Measurements from ENCODE around the gene DNAH10.

The DNAH10 gene

DNA sequence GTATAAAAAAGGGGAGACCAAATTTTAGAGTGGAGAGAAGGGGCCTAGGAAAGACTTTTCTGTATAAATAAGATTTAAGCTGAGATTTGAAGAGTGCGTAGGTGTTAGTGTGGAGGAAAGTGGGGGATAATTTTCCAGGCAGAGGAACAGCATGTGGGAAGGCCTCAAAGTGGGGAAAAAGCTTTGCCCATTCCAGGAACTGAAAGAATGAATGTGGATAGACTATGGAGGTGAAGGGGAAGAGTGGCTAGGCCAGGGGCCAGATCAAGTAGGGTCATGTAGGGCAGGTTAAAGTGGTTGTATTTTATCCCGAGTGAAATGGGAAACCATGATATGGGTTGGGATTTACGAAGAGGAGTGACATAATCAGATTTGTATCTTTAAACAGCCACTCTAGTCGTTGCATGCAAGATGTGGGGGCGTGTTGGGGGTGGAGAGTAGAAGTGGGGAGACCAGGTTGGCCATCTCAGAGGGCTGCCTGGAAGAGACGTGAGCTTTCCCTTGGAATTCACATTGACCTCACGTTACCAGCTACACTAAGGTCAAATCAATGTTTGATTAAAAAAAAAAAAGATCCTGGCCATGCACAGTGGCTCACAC lies 214.2 kb downstream of the DNAH10 start:
- no peak for DNase-seq

DNA sequence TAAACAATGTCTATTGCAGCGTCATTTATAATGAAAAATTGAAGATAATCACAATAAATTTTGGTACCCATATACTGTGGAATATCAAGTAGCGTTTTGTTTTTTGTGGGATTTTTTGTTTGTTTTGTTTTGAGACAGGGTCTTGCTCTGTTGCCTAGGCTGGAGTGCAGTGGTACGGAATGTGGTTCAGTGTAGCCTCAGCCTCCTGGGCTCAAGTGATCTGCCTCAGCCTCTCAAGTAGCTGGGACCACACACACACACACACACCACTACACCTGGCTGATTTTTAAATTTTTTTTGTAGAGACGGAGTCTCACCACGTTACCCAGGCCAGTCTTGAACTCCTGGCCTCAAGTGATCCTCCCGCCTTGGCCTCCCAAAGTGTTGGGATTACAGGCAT lies 217.5 kb downstream of the DNAH10 start:
- DNase-seq: no peak

DNA sequence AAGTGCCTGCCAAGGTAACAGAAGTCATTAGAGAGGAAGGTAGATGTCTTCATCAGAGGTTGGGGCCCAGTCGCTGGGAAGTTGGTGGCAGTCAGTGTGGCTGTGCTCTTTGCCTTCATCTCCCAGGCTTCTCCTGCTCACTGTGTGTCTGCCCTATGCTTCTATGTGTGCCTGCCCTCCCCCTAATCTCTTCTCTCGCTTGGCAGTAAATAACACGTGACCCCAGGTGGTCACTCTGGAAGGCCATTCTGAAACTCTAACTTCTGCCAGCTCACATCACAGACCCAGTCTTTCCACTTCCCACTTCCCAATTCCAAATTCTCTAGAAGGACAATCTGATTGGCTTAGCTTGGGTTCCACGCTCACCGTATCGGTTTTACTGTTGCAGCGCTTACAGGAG lies 220.2 kb downstream of the DNAH10 start:
- DNase-seq: no peak

DNA sequence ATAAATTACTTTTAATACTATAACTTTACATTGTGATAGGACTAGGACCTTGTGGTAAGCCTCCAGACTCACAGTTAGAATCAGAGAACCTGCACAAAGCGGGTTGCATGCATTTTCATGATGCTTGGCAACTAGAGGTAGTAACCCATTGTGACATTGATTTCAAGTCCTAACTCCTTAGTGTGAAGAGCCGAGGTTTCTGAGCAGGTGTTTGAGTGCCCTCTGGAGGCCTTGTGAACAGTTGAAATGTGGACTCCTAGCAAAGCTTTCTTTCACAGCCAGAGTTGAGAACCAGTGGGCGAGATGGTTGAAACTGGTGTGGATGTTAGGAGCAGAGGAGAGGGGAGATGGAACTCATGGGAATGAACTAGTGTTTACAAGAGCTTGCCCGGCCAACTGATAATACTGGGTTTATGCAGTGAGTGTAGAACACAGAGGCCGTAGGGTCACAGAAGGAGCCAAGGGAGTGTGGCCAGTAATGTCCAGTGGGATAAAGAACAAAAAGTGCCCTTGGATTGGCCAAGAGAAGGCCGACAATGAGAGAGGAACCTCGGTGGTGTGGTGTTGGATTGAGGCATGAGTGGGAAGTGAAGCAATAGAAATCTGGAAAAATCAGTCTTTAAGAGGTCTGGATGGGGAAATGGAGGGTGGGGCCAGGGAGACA lies 221.9 kb downstream of the DNAH10 start:
- no peak for DNase-seq

DNA sequence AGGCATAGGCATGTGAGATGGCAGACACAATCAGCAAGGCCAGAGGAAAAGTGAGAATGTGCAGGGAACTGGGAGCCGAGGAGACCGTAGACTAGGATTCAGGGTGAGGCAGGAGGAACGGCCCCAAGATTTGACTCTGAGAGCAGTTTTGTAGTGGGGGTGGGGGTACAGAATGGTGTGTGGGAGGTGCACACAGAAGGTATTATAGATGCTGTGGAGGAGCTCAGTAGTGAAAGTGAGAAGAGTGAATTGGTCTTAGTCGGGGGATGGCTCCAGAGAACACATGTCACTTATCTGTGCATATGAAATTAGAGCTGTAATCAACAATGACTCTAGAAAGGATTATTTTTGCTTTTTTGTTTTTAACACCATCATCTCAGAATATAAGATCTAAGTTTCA lies 222.8 kb downstream of the DNAH10 start:
- no peak for DNase-seq

Measured in NCI-H1092 (cell line).